ENCODE measurements around the gene ATG101. TPM values are rescaled to one million over a fixed set of nuclear protein-coding genes. Genes with fewer than 3 reads are reported as not detected.

Gene ATG101
- total and polyA plus RNA-seq, 8 donors, result 7.6 to 105 (median 37.2) TPM

- WGBS, 5 donors, result 0 to 2% (median 1%) methylated on average over 30 to 70 of the region's 70 CpGs
- H3K4me3 ChIP-seq, result peak overlapping the region; percentile 54 to 59 (median 54)
- DNase-seq, result peak; percentile 93 to 95
Observed at GRCh38 chr12:52023182-52023975, 46.4 kb upstream of the ATG101 start.

GRCh38 chr12:52023976-52024688 lies 45.6 kb upstream of the ATG101 start:
- Histone ChIP-seq H3K9me3 (no peaks in the 10 kb centered on the region), H3K4me1 (peaks cover 28 to 49% (median 43%) of the 10 kb centered on the region in 4 donors), H3K4me3 (peak overlapping the region; percentile 54 to 59 (median 54)), H3K36me3 (no peaks in the 10 kb centered on the region), H3K27ac (peak overlapping the region in 4 of 5 donors; percentile 60 to 88 (median 78)), H3K27me3 (peaks cover 0 to 15% (median 0%) of the 10 kb centered on the region in 3 donors)
- 26 to 39% (median 27%) methylated on average over 13 to 20 of the region's 20 CpGs for WGBS, 5 donors
- DNase-seq, result no peak
- intact Hi-C loops (cut with DNase I; ENCODE audit: low total_unique reads), result no loop called here
- TF ChIP-seq CTCF (IDR thresholded peaks at IDR 0.05) (peak in 3 of 7 experiments; percentile 1 to 23 (median 6)), POLR2AphosphoS5 (IDR thresholded peaks at IDR 0.05) (no peak), EP300 (IDR thresholded peaks at IDR 0.05) (no peak)

More at GRCh38 chr12:52023182-52023975, 46.4 kb upstream of the ATG101 start:
- Histone ChIP-seq H3K27me3 (peaks cover 0 to 15% (median 0%) of the 10 kb centered on the region in 3 donors), H3K9me3 (no peaks in the 10 kb centered on the region), H3K36me3 (no peaks in the 10 kb centered on the region), H3K27ac (peak overlapping the region; percentile 58 to 88 (median 73)), H3K4me1 (peaks cover 28 to 49% (median 43%) of the 10 kb centered on the region in 4 donors)
- intact Hi-C loops (cut with DNase I; ENCODE audit: low total_unique reads), result no loop called here
- TF ChIP-seq CTCF (IDR thresholded peaks at IDR 0.05), result peak in 6 of 7 experiments; percentile 44 to 97 (median 94)
- peak in 2 of 3 donors; percentile 4 to 13 for TF ChIP-seq POLR2AphosphoS5 (IDR thresholded peaks at IDR 0.05)
- TF ChIP-seq EP300 (IDR thresholded peaks at IDR 0.05), result no peak
- TF ChIP-seq POLR2A (IDR thresholded peaks at IDR 0.05), result no peak

- H3K4me3 ChIP-seq, result peak overlapping the region in 3 of 4 donors; percentile 21 to 39 (median 38)
- H3K27ac ChIP-seq, result peak overlapping the region; percentile 48 to 89 (median 85)
- H3K9me3 ChIP-seq, result no peaks in the 10 kb centered on the region
- no peaks in the 10 kb centered on the region for H3K36me3 ChIP-seq
- no peak for TF ChIP-seq POLR2A (IDR thresholded peaks at IDR 0.05)
- TF ChIP-seq EP300 (IDR thresholded peaks at IDR 0.05), result no peak
- no peak for TF ChIP-seq CTCF (IDR thresholded peaks at IDR 0.05)
- no peak for TF ChIP-seq POLR2AphosphoS5 (IDR thresholded peaks at IDR 0.05)
- WGBS, 5 donors, result 51 to 62% (median 57%) methylated on average over 15 of the region's 15 CpGs
- H3K4me1 ChIP-seq, result peaks cover 28 to 56% (median 45%) of the 10 kb centered on the region in 4 donors
- H3K27me3 ChIP-seq, result peaks cover 0 to 15% (median 0%) of the 10 kb centered on the region in 3 donors
- DNase-seq, result peak in 1 of 2 donors; percentile 82
- intact Hi-C loops (cut with DNase I; ENCODE audit: low total_unique reads), result loop anchor here (5.0 kb wide), 2 partner anchors 57 to 97 kb away; no protein-coding TSS in a partner anchor
Observed at GRCh38 chr12:52024845-52025230, 44.9 kb upstream of the ATG101 start.

GRCh38 chr12:52026263-52026662 lies 43.5 kb upstream of the ATG101 start:
- Histone ChIP-seq H3K27me3 (peaks cover 0 to 14% (median 0%) of the 10 kb centered on the region in 3 donors), H3K4me1 (peaks cover 28 to 58% (median 44%) of the 10 kb centered on the region in 4 donors), H3K27ac (peak overlapping the region in 4 of 5 donors; percentile 82 to 89 (median 86)), H3K9me3 (no peaks in the 10 kb centered on the region), H3K36me3 (no peaks in the 10 kb centered on the region), H3K4me3 (peak overlapping the region in 2 of 4 donors; percentile 21 to 39)
- peak in 1 of 3 donors; percentile 16 for TF ChIP-seq POLR2AphosphoS5 (IDR thresholded peaks at IDR 0.05)
- no peak for TF ChIP-seq EP300 (IDR thresholded peaks at IDR 0.05)
- DNase-seq, result peak in 1 of 2 donors; percentile 46
- 36 to 63% (median 56%) methylated on average over 5 of the region's 5 CpGs for whole genome bisulfite sequencing, 5 donors
- intact Hi-C loops (cut with DNase I; ENCODE audit: low total_unique reads), result loop anchor here (5.0 kb wide), 2 partner anchors 56 to 96 kb away; no protein-coding TSS in a partner anchor
